ENCODE data around the gene RNF186.

- TF ChIP-seq CTCF (IDR thresholded peaks at IDR 0.05): no peak
- TF ChIP-seq POLR2AphosphoS5 (IDR thresholded peaks at IDR 0.05; ENCODE audit: insufficient read depth in 1 of 2, low read depth in 1 of 2): no peak
Measured at GRCh38 chr1:19808351-19808750, 6.7 kb downstream of the RNF186 start.

Data from vagina (tissue), 2 donors.